CD8-positive, alpha-beta memory T cell (primary cell): ENCODE results near the gene FCGR2B. TPM values are rescaled to one million over a fixed set of nuclear protein-coding genes. Genes with fewer than 3 reads are reported as not detected.
"Not testable (repeated sequence)": the region's sequence is repeated elsewhere in the genome, so short reads cannot be mapped to it uniquely, and the experiment has no call there.

ENCODE experiments used
- CTCF ChIA-PET: fragments of 350-600 bp; sonication (Branson Sonifier 250); formaldehyde crosslinking; loops from one replicate; lab custom pipeline; 2021; ENCODE audit warnings: antibody characterized with exemption; lab: Charles Lee
- POLR2A ChIA-PET: fragments of 350-600 bp; sonication (Branson Sonifier 250); formaldehyde crosslinking; loops from one replicate; lab custom pipeline; 2021; ENCODE audit warnings: antibody characterized with exemption; lab: Charles Lee
- DNase-seq, 5 donors: peaks; one replicate each; pipeline versions ENCODE4 v3.0.0 to v3.0.0-alpha.2; 2020 to 2022; ENCODE audit warnings: mixed read lengths in 1 of 5
- H3K27ac ChIP-seq: one replicate; pipeline ENCODE4 v1.7.0; 2013; ENCODE audit warnings: low read depth, mild to moderate bottlenecking, low read length, moderate library complexity
- H3K27me3 ChIP-seq: 2 replicates; pipeline ENCODE4 v1.7.0; 2013; ENCODE audit warnings: low read length, mild to moderate bottlenecking; ENCODE audit not compliant: insufficient read depth, poor library complexity, severe bottlenecking
- H3K36me3 ChIP-seq: 2 replicates; pipeline ENCODE4 v1.7.0; 2013; ENCODE audit warnings: mild to moderate bottlenecking, low read length, moderate library complexity; ENCODE audit not compliant: insufficient read depth
- H3K4me1 ChIP-seq: 2 replicates; pipeline ENCODE4 v1.7.0; 2013; ENCODE audit warnings: mild to moderate bottlenecking, low read length, moderate library complexity; ENCODE audit not compliant: insufficient read depth
- H3K4me3 ChIP-seq: 2 replicates; pipeline ENCODE4 v1.7.0; 2013; ENCODE audit warnings: mild to moderate bottlenecking, low read length
- H3K9me3 ChIP-seq: 2 replicates; pipeline ENCODE4 v1.7.0; 2013; ENCODE audit warnings: mild to moderate bottlenecking, low read length
- H3K27ac Mint-ChIP-seq, 8 donors: one replicate each; pipeline ENCODE4 v1.8.0; 2020 to 2021; ENCODE audit warnings: mixed read lengths in 8 of 8, mild to moderate bottlenecking in 6 of 8, inconsistent platforms in 3 of 8, moderate library complexity in 3 of 8
- H3K27me3 Mint-ChIP-seq, 2 donors: one replicate each; pipeline ENCODE4 v1.8.0; 2020 to 2021; ENCODE audit warnings: mixed read lengths in 2 of 2, mild to moderate bottlenecking in 1 of 2, moderate library complexity in 1 of 2
- H3K36me3 Mint-ChIP-seq, 3 donors: one replicate each; pipeline ENCODE4 v1.8.0; 2020 to 2021; ENCODE audit warnings: mixed read lengths in 3 of 3, inconsistent platforms in 1 of 3, mild to moderate bottlenecking in 1 of 3
- H3K4me1 Mint-ChIP-seq, 3 donors: one replicate each; pipeline ENCODE4 v1.8.0; 2020 to 2021; ENCODE audit warnings: mixed read lengths in 3 of 3, inconsistent platforms in 1 of 3, mild to moderate bottlenecking in 1 of 3
- H3K4me3 Mint-ChIP-seq, 7 donors: one replicate each; pipeline ENCODE4 v1.8.0; 2020 to 2021; ENCODE audit warnings: mixed read lengths in 7 of 7, mild to moderate bottlenecking in 6 of 7, moderate library complexity in 4 of 7, inconsistent platforms in 2 of 7
- H3K9me3 Mint-ChIP-seq, 5 donors: one replicate each; pipeline ENCODE4 v1.8.0; 2020 to 2022; ENCODE audit warnings: mixed read lengths in 5 of 5, mild to moderate bottlenecking in 3 of 5, moderate library complexity in 2 of 5, inconsistent platforms in 1 of 5
- polyA plus RNA-seq: library from polyadenylated mRNA; unstranded; fragments of 300-500 nt; fragmentation: Illumina TruSeq; gene quantifications from one replicate; pipeline ENCODE4 v1.2.3, GENCODE V29; 2021
- total RNA-seq, 2 experiments: library from RNA; stranded (reverse); gene quantifications; one replicate each; pipeline ENCODE4 v1.2.3, GENCODE V29; 2021

FCGR2B gene
- total and polyA plus RNA-seq, 3 experiments from 2014 or later = 0.07 to 0.38 (median 0.33) TPM

- CTCF ChIA-PET = no interaction called here
- DNase-seq = no peak
- no peak overlapping the region for H3K4me3 ChIP-seq
These were observed 13.5 kb downstream of the FCGR2B start for GRCh38 chr1:161676441-161676840.

GRCh38 chr1:161676958-161677689 lies 14.2 kb downstream of the FCGR2B start:
- Histone ChIP-seq H3K27ac (no peak overlapping the region), H3K36me3 (no peaks in the 10 kb centered on the region), H3K4me3 (no peak overlapping the region), H3K4me1 (no peaks in the 10 kb centered on the region), H3K27me3 (no peaks in the 10 kb centered on the region), H3K9me3 (no peaks in the 10 kb centered on the region)
- Mint-ChIP-seq H3K27ac (peak overlapping the region in 2 of 8 donors; percentile 28 to 96), H3K4me1 (no peaks in the 10 kb centered on the region), H3K36me3 (no peaks in the 10 kb centered on the region), H3K9me3 (no peaks in the 10 kb centered on the region), H3K27me3 (no peaks in the 10 kb centered on the region), H3K4me3 (no peak overlapping the region)
- POLR2A ChIA-PET = no interaction called here
- CTCF ChIA-PET = no interaction called here
- no peak for DNase-seq

More at GRCh38 chr1:161676441-161676840, 13.5 kb downstream of the FCGR2B start:
- Histone ChIP-seq H3K4me1 (no peaks in the 10 kb centered on the region), H3K27me3 (no peaks in the 10 kb centered on the region), H3K36me3 (no peaks in the 10 kb centered on the region), H3K9me3 (no peaks in the 10 kb centered on the region), H3K27ac (no peak overlapping the region)
- Mint-ChIP-seq H3K4me1 (no peaks in the 10 kb centered on the region), H3K27me3 (no peaks in the 10 kb centered on the region), H3K36me3 (no peaks in the 10 kb centered on the region), H3K27ac (no peak overlapping the region), H3K9me3 (no peaks in the 10 kb centered on the region), H3K4me3 (no peak overlapping the region)
- POLR2A ChIA-PET = no interaction called here

- POLR2A ChIA-PET = no interaction called here
- H3K27me3 Mint-ChIP-seq = no peaks in the 10 kb centered on the region
- H3K4me1 Mint-ChIP-seq = no peaks in the 10 kb centered on the region
- Histone ChIP-seq H3K36me3 (no peaks in the 10 kb centered on the region), H3K9me3 (no peaks in the 10 kb centered on the region), H3K4me3 (no peak overlapping the region), H3K27ac (no peak overlapping the region), H3K4me1 (no peaks in the 10 kb centered on the region), H3K27me3 (no peaks in the 10 kb centered on the region)
- no peaks in the 10 kb centered on the region for H3K9me3 Mint-ChIP-seq
- no peak overlapping the region for H3K27ac Mint-ChIP-seq
- no peak overlapping the region for H3K4me3 Mint-ChIP-seq
- DNase-seq = no peak
- CTCF ChIA-PET = no interaction called here
- no peaks in the 10 kb centered on the region for H3K36me3 Mint-ChIP-seq
These were observed 15.6 kb downstream of the FCGR2B start for GRCh38 chr1:161678500-161678899.

DNA sequence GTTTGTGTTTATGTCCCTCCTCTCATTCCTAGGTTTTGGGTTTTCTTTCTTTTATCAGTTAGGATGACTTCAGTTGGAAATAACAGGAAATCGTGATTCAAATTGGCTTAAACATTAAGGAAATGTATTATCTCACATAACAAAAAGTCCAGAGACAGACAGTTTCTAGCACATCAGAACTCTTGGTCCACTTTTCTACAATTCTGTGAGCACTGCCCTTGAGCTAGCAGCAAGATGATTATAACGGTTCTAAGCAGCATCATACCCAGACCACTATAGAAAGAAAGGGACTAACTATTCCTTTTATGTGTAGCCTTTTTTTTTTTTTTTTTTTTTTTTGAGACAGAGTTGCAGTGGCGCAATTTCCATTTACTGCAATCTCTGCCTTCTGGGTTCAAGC lies 18.9 kb downstream of the FCGR2B start:
- Mint-ChIP-seq H3K27me3 (peaks cover 2 to 4% of the 10 kb centered on the region in 2 donors), H3K4me3 (no peak overlapping the region), H3K4me1 (no peaks in the 10 kb centered on the region), H3K36me3 (no peaks in the 10 kb centered on the region), H3K9me3 (no peaks in the 10 kb centered on the region), H3K27ac (no peak overlapping the region)
- no peak overlapping the region for H3K27ac ChIP-seq
- H3K4me3 ChIP-seq = no peak overlapping the region
- DNase-seq = no peak
- no peaks in the 10 kb centered on the region for H3K27me3 ChIP-seq
- no peaks in the 10 kb centered on the region for H3K4me1 ChIP-seq
- H3K36me3 ChIP-seq = no peaks in the 10 kb centered on the region
- ChIA-PET CTCF (no interaction called here), POLR2A (no interaction called here)
- no peaks in the 10 kb centered on the region for H3K9me3 ChIP-seq

DNA sequence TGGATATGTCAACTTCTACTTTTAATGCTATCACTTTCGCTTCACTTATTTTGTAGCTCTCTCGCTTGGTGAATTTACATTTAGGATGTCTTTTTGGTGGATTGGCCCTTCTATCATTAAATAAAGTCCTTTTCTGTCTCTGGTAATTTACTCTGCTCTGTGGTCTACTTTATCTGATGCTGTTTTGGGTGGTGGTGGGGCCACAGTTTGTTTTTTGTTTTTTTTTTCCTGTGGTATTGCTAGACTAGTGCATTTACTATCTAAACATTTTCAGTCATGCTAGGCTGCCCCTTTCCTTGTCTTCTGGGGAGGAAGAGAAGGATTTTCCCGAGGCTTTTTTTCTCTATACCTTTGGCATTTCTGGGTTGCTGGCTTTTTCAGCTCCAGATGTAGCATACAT lies 26.0 kb downstream of the FCGR2B start:
- POLR2A ChIA-PET = interaction anchor here (0.6 kb wide), 1 partner anchor 62 kb away, joined by 3 read pairs; no protein-coding TSS in a partner anchor
- Mint-ChIP-seq H3K27me3 (peaks cover 10 to 25% of the 10 kb centered on the region in 2 donors), H3K4me3 (no peak overlapping the region), H3K27ac (no peak overlapping the region), H3K36me3 (no peaks in the 10 kb centered on the region), H3K4me1 (no peaks in the 10 kb centered on the region), H3K9me3 (no peaks in the 10 kb centered on the region)
- Histone ChIP-seq H3K4me3 (no peak overlapping the region), H3K36me3 (no peaks in the 10 kb centered on the region), H3K27me3 (no peaks in the 10 kb centered on the region), H3K4me1 (no peaks in the 10 kb centered on the region), H3K9me3 (no peaks in the 10 kb centered on the region), H3K27ac (peak overlapping the region; percentile 12)
- DNase-seq = no peak
- CTCF ChIA-PET = no interaction called here

- H3K4me1 ChIP-seq = no peaks in the 10 kb centered on the region
- H3K9me3 ChIP-seq = no peaks in the 10 kb centered on the region
- ChIA-PET POLR2A (no interaction called here), CTCF (no interaction called here)
- H3K27me3 ChIP-seq = no peaks in the 10 kb centered on the region
- no peak overlapping the region for H3K27ac ChIP-seq
- H3K36me3 ChIP-seq = no peaks in the 10 kb centered on the region
- Mint-ChIP-seq H3K27ac (no peak overlapping the region), H3K4me1 (no peaks in the 10 kb centered on the region), H3K9me3 (peaks cover 0 to 9% (median 2%) of the 10 kb centered on the region in 5 donors), H3K27me3 (peaks cover 24 to 44% of the 10 kb centered on the region in 2 donors), H3K36me3 (peaks cover 0 to 15% (median 5%) of the 10 kb centered on the region in 3 donors), H3K4me3 (no peak overlapping the region)
- H3K4me3 ChIP-seq = no peak overlapping the region
- DNase-seq = no peak
These were observed 28.9 kb downstream of the FCGR2B start for GRCh38 chr1:161691846-161692245.

- CTCF ChIA-PET, H3K9me3 Mint-ChIP-seq, H3K36me3 ChIP-seq, H3K27ac Mint-ChIP-seq, H3K27ac ChIP-seq, H3K4me1 ChIP-seq, H3K4me1 Mint-ChIP-seq, H3K9me3 ChIP-seq, H3K27me3 ChIP-seq, H3K4me3 ChIP-seq, DNase-seq, H3K4me3 Mint-ChIP-seq: not testable (repeated sequence)
- Mint-ChIP-seq H3K27me3 (peaks cover 24 to 42% of the 10 kb centered on the region in 2 donors), H3K36me3 (peaks cover 0 to 15% (median 5%) of the 10 kb centered on the region in 3 donors)
- POLR2A ChIA-PET = interaction anchor here (0.6 kb wide), 1 partner anchor 10 kb away, joined by 10 read pairs; no protein-coding TSS in a partner anchor
These were observed 30.2 kb downstream of the FCGR2B start for GRCh38 chr1:161693020-161693712.

DNA sequence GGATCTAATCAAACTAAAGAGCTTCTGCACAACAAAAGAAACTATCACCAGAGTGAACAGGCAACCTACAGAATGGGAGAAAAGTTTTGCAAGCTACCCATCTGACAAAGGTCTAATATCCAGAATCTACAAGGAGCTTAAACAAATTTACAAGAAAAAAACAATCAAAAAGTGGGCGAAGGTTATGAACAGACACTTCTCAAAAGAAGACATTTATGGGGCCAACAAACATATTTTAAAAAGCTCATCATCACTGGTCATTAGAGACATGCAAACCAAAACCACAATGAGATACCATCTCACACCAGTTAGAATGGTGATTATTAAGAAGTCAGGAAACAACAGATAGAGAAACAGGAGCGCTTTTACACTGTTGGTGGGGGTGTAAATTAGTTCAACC lies 35.4 kb downstream of the FCGR2B start:
- POLR2A ChIA-PET, H3K4me3 Mint-ChIP-seq, H3K27me3 ChIP-seq, DNase-seq, H3K9me3 Mint-ChIP-seq, H3K27ac ChIP-seq, H3K4me1 Mint-ChIP-seq, H3K4me3 ChIP-seq, H3K36me3 ChIP-seq, CTCF ChIA-PET, H3K27ac Mint-ChIP-seq, H3K9me3 ChIP-seq, H3K4me1 ChIP-seq: not testable (repeated sequence)
- H3K27me3 Mint-ChIP-seq = peaks cover 18 to 25% of the 10 kb centered on the region in 2 donors
- H3K36me3 Mint-ChIP-seq = peaks cover 0 to 15% (median 5%) of the 10 kb centered on the region in 3 donors
